GM19452 (cell line): ENCODE measurements around the gene OR6C75.
A peak's percentile ranks its signal among the peaks of the same experiment; 100 is the strongest.
"Not testable (repeated sequence)": the region's sequence is repeated elsewhere in the genome, so short reads cannot be mapped to it uniquely, and the experiment has no call there.

Experiments
- ATAC-seq: cut with Tn5 transposase; IDR thresholded peaks from one replicate; pipeline ENCODE4 v1.9.1; 2021; ENCODE audit not compliant: unreplicated experiment

OR6C75 gene

DNA sequence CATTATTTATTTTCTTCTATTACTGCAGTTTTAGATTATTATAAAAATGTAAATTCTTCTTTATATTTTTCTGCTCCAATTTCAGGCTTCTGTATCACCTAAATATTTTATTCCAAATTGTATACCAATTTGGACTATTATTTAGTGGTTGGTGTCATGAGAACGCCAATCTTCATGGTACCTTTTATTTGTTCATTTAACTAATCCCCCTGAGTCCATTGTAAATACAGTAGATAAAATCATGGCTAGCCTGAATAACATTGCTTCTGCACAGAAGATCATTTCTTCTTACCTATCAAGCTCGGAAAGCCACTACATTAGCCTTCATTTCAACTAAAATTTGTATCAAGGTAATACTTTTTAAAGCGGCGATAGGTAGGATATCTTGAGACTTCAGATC is at the start of gene OR6C75:
Gene OR6C75 (plus strand): TSS at position 301 of the 400 bp plus-strand sequence. CDS start 2,136 bp downstream, outside the sequence.
- no peak for ATAC-seq

DNA sequence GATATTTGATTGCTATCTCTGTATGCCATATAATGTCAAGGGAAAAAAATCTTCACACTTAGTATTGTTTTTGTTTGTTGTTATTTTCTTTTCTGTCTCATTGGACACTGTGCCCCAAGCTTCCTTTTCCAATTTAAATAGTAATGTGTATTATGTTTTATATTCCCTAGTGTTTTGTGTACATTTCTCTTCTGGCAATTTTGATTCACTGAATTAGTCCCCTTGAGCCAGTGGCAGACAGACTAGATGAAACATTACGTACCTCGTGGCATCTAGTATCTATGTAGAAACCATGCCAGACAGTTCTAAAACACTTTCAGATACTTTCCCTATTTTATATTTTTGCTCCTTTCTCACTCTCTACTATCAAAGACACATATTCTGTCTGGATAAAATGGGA is 48.7 kb upstream of the OR6C75 start, which contains the start of gene OR6C1:
Gene OR6C1 (plus strand): TSS at position 301 of the 400 bp plus-strand sequence. CDS start 6,257 bp downstream, outside the sequence.
- no peak for ATAC-seq

DNA sequence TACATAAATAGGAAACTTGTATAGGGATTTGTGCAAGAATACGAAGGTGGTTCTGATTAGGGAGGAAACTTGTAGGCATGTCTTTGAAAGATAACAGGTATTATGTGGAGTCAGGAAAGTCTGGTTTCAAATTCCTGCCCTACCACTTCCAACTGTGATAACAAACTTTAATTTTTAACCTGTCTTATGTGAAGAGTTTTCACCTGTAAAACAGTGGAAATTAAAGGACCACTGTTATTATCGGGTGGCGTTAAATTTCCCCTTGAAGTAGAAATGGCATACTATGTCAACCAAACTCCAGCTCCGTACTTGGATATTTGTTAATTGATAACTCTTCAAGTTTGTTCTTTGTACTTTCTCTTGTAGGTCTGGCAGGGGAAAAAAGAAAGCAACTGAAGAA is 42.6 kb upstream of the OR6C75 start:
- no peak for ATAC-seq

DNA sequence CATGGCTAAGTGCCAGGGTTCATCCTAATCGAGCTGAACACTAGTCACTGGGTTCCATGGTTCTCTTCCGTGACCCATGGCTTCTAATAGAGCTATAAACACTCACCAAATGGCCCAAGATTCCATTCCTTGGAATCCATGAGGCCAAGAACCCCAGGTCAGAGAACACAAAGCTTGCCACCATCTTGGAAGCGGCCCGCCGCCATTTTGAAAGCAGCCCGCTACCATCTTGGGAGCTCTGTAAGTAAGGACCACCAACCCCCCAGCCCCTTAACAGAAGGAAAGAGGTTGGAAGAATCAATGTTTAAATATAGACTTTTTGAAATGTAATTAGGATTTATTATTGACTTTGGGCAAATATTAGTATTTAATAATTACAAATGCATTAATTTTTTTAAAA is 37.0 kb upstream of the OR6C75 start:
- not testable (repeated sequence) for ATAC-seq

DNA sequence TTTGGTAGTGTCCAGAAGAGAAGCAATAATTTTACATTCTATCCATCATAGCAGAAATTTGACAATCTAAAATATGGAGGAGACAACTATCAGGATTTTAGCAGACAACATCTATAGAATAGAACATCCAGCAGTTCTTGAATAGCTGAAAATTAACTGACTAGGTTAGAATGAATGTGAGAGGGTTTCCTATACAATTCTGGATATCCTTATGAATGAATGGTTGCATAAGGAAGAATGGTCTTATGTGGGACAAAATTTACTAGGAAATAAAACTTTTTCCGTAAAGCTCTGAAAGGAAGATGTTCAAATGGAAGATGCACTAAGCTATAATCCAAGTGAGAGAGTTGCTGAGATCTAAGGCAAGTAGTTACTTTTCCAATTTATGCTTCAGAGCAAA is 32.3 kb upstream of the OR6C75 start, which contains the start of gene OR6C3:
Gene OR6C3 (plus strand): TSS at position 301 of the 400 bp plus-strand sequence. CDS start 955 bp downstream, outside the sequence.
- no peak for ATAC-seq

DNA sequence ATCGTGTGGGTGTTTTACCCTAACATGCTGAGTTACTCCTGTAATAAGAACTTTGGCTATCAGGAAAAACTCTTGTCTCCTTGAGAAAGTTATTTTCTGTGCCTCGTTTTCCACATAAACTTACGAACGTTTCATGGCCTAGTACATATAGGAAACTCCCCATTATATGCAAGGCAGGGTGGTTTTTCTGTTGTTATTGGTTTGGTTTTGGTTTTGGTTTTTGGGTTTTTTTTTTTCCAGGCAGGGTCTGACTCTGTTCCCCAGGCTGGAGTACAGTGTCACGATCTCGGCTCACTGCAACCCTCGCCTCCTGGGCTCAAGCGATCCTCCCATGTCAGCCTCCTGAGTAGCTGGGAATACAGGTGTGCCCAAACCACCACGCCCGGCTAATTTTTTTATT is 26.8 kb upstream of the OR6C75 start:
- no peak for ATAC-seq

DNA sequence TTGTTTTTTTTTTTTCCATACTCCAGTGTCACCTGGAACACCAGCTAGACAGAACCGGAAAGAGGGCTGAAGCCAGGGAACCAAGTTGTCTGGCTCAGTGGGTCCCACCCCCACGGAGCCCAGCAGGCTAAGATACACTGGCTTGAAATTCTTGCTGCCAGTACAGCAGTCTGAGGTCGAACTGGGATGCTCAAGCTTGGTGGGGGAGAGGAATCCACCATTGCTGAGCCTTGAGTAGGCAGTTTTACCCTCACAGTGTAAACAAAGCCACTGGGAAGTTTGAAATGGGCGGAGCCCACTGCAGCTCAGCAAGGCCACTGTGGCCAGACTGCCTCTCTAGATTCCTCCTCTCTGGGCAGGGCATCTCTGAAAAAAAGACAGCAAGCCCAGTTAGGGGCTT is 7.4 kb upstream of the OR6C75 start:
- not testable (repeated sequence) for ATAC-seq

DNA sequence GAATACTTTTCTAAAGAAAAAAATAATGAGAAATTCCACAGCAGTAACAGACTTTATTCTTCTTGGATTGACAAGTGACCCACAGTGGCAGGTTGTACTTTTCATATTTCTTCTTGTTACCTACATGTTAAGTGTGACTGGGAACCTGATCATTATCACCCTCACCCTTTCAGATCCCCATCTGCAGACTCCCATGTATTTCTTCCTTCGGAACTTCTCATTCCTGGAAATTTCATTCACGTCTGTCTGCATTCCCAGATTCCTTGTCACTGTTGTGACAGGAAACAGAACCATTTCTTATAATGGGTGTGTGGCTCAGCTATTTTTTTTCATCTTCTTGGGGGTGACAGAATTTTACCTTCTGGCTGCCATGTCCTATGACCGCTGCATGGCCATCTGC is 2.3 kb downstream of the OR6C75 start:
- ATAC-seq: no peak

DNA sequence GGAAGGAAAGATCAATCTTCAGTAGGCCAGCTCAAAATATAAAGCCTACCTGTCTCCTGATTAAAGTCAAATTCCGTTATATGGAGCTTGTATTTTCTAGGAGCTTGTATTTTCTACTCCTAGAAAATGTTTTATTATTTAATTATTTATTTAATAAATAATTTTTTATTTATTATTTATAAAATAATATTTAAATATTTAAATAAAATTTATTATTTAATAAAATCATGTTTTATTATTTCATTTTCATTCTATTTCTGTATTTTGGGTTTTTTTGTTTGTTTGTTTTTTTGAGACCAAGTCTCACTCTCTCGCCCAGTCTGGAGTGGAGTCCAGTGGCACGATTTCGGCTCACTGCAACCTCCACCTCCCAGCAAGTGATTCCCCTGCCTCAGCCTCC is 9.7 kb downstream of the OR6C75 start:
- no peak for ATAC-seq

DNA sequence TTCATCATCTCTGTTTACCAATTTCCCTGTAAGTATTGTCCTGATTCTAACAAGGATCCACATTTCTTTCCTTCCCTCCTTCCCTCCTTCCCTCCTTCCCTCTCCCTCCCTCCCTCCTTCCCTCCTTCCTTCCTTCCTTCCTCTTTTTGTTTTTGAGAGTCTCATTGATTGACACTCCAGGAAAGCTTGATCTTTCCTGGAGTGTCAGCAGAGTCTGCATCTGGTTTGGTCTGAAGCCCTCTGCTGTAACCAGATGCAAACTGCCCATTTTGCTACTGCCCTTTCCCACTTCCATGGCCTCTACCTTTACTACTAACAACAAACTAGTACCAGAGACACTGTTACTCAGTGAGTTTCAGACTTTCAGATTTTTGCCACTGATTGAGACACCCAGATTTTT is 23.1 kb downstream of the OR6C75 start:
- ATAC-seq: no peak

DNA sequence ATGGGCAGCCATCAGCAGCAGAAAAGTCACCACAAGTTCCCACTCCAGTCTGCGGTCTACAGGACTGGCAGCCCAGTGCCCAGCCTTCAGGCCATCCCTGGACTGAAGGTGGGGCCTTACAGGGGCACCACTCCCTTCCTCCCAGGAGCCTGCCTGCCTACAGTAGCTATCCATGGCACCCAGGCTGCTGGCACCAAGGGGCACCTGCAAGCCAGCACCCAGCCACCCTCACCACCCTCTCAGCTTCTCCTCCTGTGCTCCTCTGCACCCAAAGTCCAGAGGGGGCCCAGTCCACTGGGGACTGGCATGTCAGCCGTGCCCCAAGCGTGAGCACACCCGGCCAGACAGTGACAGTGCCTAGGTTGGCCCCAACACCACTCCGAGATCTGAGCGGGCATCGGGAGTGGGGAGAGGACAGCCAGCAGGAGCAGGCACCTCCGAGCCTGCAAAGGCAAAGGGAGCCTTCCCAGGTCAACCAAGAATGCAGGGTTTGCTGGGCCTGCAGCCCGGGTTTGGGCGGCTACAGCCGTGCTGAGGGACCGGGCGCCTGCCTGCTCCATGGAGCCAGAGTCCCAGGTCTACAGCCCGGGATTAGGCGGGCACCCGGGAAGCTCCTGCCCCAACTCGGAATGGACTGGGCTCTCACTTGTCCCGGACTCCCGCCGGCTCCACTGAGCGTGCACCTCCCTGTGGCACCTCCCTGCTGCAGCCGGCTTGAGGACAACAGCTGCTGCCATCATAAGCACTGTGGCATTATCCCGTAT is 29.4 kb downstream of the OR6C75 start:
- ATAC-seq: no peak

DNA sequence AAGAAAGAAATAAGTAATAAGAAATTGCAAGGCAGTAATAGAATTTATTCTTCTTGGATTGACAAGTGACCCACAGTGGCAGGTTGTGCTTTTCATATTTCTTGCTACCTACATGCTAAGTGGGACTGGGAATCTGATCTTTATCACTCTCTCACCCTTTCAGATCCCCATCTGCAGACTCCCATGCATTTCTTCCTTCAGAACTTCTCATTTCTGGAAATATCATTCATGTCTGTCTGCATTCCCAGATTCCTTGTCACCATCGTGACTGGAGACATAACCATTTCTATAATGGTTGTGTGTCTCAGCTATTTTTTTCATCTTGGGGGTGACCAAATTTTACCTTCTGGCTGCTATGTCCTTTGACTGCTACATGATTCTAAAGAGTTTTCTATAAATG is 33.6 kb downstream of the OR6C75 start:
- ATAC-seq: no peak

DNA sequence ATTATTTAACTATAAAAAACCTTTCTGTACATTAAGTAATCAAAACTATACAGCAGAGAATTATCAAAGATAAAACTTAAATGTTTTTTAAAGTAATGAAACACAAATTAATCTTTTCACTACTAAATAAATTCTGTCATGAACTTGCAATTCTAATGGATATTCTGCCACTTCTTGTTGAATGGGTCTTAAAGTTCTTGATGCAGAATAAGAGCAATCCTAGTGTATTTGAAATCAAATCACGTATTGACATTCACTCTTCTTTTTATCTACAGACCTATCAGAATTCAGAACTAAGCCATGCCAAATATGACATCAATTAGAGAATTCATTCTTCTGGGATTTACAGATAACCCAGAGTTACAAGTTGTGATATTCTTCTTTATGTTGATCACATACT is 37.5 kb downstream of the OR6C75 start, which contains the start of gene OR6C65:
Gene OR6C65 (plus strand): TSS at position 301 of the 400 bp plus-strand sequence. CDS start 0 bp downstream, at position 301.
- no peak for ATAC-seq

DNA sequence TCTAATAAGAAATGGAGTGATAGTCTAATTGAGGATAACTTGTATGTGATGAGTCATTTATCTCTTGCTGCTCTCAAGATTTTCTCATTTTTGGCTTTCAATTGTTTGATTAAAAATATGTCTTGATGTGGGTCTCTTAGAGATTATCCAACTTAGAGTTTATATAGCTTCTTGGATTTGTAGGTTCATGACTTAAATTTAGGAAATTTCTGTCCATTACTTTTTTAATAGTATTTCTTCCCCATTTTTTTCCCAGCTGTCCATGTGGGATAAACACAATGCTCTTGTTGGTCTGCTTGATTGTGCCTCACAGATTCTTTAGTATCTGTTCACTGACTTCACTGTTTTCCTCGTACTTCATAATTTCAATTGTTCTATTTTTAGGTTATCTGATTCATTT is 45.1 kb downstream of the OR6C75 start:
- no peak for ATAC-seq

DNA sequence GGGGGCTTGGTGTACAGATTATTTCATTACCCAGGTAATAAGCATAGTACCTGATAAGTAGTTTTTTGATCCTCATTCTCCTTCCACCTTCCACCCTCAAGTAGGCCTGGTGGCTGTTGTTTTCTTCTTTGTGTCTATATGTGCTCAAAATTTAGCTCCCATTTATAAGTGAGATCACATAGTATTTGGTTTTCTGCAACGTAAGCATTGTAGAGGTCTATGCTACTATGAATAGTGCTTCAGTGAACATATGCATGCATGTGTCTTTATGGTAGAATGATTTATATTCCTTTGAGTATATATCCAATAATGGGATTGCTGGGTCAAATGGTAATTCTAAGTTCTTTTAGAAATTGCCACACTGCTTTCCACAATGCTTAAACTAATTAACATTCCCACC is 46.4 kb downstream of the OR6C75 start:
- not testable (repeated sequence) for ATAC-seq

DNA sequence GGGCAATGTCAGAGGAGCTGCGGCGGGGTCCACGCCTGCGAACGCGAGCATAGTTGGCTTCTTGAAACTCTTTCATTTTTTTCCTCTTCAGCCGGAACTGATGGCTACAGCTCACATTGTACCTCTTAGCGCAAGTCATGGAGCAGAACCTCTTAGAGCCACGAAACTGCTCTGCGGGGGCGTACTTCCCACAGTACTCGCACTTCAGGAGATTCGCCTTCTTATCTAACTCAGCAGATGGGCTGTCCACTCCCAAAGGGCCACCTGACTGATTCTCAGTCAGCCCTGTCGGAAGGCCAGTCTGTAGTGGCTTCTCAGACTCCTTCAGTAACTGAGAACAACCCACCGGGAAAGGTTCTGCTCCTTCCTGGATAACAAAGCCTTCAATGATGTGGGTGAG is 49.4 kb downstream of the OR6C75 start:
- not testable (repeated sequence) for ATAC-seq

DNA sequence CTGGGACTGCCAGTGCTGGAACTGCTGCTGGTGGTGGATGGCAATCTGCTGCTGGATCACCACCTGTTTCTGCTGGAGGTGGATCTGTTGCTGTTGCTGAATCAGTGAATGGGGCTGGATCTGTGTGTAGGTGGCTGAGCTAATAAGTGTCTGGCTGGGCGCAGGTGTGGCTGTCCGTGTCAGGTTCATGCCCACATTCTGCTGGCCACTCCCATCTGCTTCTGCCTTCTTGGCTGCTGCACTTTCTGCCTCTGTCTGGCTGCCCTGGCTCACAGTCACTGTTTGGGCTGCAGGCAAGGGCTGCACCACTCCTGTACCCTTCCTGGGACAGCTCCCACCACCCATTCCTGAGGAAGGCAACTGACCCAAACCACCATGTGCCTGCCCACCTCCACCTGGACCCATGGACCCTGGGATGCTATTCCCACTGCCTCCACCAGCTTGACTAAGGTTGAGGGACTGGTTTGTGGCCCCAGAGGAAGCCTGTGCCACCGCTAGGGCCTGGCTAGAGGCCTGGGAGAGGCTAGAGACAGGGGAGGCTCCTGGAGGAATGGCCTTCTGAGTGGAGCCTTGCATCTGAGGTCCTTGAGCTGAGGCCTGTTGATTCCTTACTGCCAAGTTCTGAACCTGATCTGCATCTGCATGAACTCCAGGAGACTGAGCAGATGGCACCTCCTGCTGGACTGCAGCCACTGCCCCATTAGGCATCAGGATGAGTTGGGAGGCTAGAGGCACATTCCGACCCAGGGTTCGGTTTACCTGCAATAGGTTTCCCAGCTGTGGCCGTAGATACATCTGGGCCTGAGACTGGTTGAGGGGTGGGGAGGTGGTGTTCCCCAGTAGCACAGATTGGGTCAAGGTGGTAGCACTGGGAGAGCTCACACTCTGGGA is 51.0 kb downstream of the OR6C75 start:
- ATAC-seq: not testable (repeated sequence)

DNA sequence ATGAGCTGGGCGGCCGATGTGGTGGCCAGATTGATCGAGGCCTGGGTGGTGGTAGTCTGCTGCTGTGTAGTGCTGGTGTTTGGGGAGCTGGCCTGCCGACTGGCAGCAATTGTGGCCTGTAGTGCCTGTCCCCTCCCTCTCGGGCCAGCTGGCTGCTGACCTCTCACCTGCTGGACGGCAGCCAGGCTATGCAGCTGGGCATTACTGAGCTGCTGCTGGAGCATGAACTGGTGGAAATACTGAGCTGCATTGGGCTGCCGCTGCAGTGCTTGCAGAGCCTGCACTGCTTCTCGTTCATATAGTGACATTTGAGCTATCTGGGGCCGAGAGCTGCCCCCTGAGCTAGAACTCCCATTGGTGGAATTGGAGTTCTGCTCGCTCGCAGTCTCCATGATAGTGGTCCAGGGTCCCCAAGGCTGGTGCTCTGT is 51.6 kb downstream of the OR6C75 start:
- ATAC-seq: not testable (repeated sequence)

DNA sequence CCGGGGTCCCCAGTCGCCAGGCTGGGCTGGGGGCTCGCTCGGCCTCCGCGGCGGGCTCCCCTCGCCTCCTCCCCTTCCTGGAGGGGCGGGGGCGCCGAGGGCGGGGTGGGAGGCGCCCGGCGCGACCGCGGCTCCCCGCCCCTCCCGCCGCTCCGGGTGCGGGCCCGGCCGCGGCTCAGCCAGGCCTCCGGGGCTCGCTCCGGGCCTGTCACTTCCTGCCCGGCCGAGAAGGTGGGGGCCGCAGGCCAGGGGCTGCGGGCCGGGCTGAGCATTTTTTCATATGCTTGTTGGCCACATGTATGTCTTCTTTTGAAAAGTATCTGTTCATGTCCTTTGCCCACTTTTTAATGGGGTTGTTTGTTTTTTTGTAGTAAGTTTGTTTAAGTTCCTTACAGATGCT is 52.1 kb downstream of the OR6C75 start:
- ATAC-seq: peak; percentile 53

DNA sequence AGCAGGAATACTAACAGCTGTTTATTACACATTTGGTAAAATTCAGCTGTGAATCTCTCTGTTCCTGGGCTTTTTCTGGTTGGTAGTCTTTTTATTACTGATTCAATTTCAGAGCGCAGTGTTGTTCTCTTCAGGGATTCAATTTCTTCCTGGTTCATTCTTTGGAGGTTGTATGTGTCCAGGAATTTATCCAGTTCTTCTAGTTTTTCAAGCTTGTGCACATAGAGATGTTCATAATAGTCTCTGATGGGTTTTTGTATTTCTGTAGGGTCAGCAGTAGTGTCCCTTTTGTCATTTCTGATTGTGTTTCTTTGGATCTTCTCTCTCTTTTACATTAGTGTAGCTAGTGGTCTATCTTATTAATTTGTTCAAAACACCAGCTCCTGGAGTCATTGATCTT is 54.2 kb downstream of the OR6C75 start:
- ATAC-seq: no peak
